Measurements from ENCODE around the gene AKAP11.

- TF ChIP-seq CTCF (optimal IDR thresholded peaks at IDR 0.05 in 1 of 3, IDR thresholded peaks at IDR 0.05 in 1 of 3, conservative IDR thresholded peaks at IDR 0.05 in 1 of 3; ENCODE audit: extremely low read depth in 1 of 3, insufficient read depth in 2 of 3, low read length in 3 of 3) = no peak
- TF ChIP-seq EZH2 (IDR thresholded peaks at IDR 0.05; ENCODE audit: low read length) = no peak
Observed at GRCh38 chr13:42328672-42329071, 56.7 kb downstream of the AKAP11 start.
